NCI-H1105 treated with DMSO at 0.1 percent for 48 hours (cell line): Measurements from ENCODE around the gene ASCC1.
"Not testable (repeated sequence)": the region's sequence is repeated elsewhere in the genome, so short reads cannot be mapped to it uniquely, and the experiment has no call there.

Experiments
- DNase-seq: peaks from one replicate; lab custom pipeline; 2025; lab: John Stamatoyannopoulos, UW

The ASCC1 gene

GRCh38 chr10:72170263-72170662 lies 45.8 kb downstream of the ASCC1 start:
- no peak for DNase-seq

- DNase-seq = no peak
These were observed 49.0 kb downstream of the ASCC1 start for GRCh38 chr10:72167118-72167517.

- DNase-seq = no peak
These were observed 51.5 kb downstream of the ASCC1 start for GRCh38 chr10:72164617-72165016.

GRCh38 chr10:72162978-72163377 lies 53.1 kb downstream of the ASCC1 start:
- no peak for DNase-seq

- no peak for DNase-seq
These were observed 57.9 kb downstream of the ASCC1 start for GRCh38 chr10:72158176-72158575.

GRCh38 chr10:72156223-72156622 lies 59.9 kb downstream of the ASCC1 start:
- no peak for DNase-seq

GRCh38 chr10:72152286-72152685 lies 63.8 kb downstream of the ASCC1 start:
- no peak for DNase-seq

GRCh38 chr10:72150746-72151478 lies 65.2 kb downstream of the ASCC1 start:
- DNase-seq = not testable (repeated sequence)

GRCh38 chr10:72147324-72147584 lies 68.8 kb downstream of the ASCC1 start:
- not testable (repeated sequence) for DNase-seq

- DNase-seq = no peak
These were observed 69.3 kb downstream of the ASCC1 start for GRCh38 chr10:72146559-72147323.

- DNase-seq = no peak
These were observed 70.0 kb downstream of the ASCC1 start for GRCh38 chr10:72146071-72146470.

- no peak for DNase-seq
These were observed 70.4 kb downstream of the ASCC1 start for GRCh38 chr10:72145657-72146056.

- no peak for DNase-seq
These were observed 75.2 kb downstream of the ASCC1 start for GRCh38 chr10:72140850-72141249.

GRCh38 chr10:72140174-72140573 lies 75.9 kb downstream of the ASCC1 start:
- DNase-seq = no peak

- DNase-seq = no peak
These were observed 78.5 kb downstream of the ASCC1 start for GRCh38 chr10:72137583-72137982.

GRCh38 chr10:72136225-72136624 lies 79.9 kb downstream of the ASCC1 start:
- not testable (repeated sequence) for DNase-seq

GRCh38 chr10:72134785-72135767 lies 81.0 kb downstream of the ASCC1 start:
- no peak for DNase-seq

- DNase-seq = no peak
These were observed 82.6 kb downstream of the ASCC1 start for GRCh38 chr10:72133517-72133916.

GRCh38 chr10:72132854-72133253 lies 83.2 kb downstream of the ASCC1 start:
- DNase-seq = no peak

- DNase-seq = no peak
These were observed 88.5 kb downstream of the ASCC1 start for GRCh38 chr10:72127571-72127970.

- no peak for DNase-seq
These were observed 89.2 kb downstream of the ASCC1 start for GRCh38 chr10:72126872-72127232.

- DNase-seq = no peak
These were observed 89.7 kb downstream of the ASCC1 start for GRCh38 chr10:72126184-72126871.
